ENCODE measurements around the gene COL7A1. TPM values are rescaled to one million over a fixed set of nuclear protein-coding genes. Genes with fewer than 3 reads are reported as not detected.

The COL7A1 gene
- total RNA-seq, 1 experiment from 2014 or later = 0.78 TPM

GRCh38 chr3:48628277-48629017, 33.3 kb upstream of the COL7A1 start:
- Histone ChIP-seq H3K4me3 (ENCODE audit: low read length) (no peak overlapping the region), H3K79me2 (ENCODE audit: low read length) (0 out of 2 replicates have a peak, but pooled peaks cover under 1% of the 10 kb centered on the region), H3K27me3 (ENCODE audit: low read length) (no peaks in the 10 kb centered on the region), H3K4me1 (ENCODE audit: low read length) (no peaks in the 10 kb centered on the region), H3K27ac (ENCODE audit: low read length) (no peak overlapping the region), H3K9me2 (replicated peaks; ENCODE audit: insufficient read depth, low read length) (no peaks in the 10 kb centered on the region), H3K36me3 (ENCODE audit: insufficient read depth, low read length) (no peaks in the 10 kb centered on the region; the same call in 1 of the 2 replicates), H3K9ac (ENCODE audit: low read length) (no peak overlapping the region), H2AFZ (ENCODE audit: low read length) (no peak overlapping the region), H4K20me1 (ENCODE audit: insufficient read depth, low read depth, low read length) (no peaks in the 10 kb centered on the region), H3K9me3 (ENCODE audit: low read length) (no peaks in the 10 kb centered on the region), H3K4me2 (ENCODE audit: low read depth, low read length, poor library complexity, severe bottlenecking) (no peak overlapping the region)
- DNase-seq = no peak

- no peak overlapping the region for H3K27ac ChIP-seq (ENCODE audit: low read length)
- DNase-seq = no peak
- no peak overlapping the region for H3K4me3 ChIP-seq (ENCODE audit: low read length)
- no peaks in the 10 kb centered on the region for H3K79me2 ChIP-seq (ENCODE audit: low read length)
- H3K9me3 ChIP-seq (ENCODE audit: low read length) = no peaks in the 10 kb centered on the region
- H2AFZ ChIP-seq (ENCODE audit: low read length) = no peak overlapping the region
- H3K9me2 ChIP-seq (replicated peaks; ENCODE audit: insufficient read depth, low read length) = no peaks in the 10 kb centered on the region
- H3K27me3 ChIP-seq (ENCODE audit: low read length) = no peaks in the 10 kb centered on the region
- no peak overlapping the region for H3K4me2 ChIP-seq (ENCODE audit: low read depth, low read length, poor library complexity, severe bottlenecking)
- no peak overlapping the region for H3K9ac ChIP-seq (ENCODE audit: low read length)
- no peaks in the 10 kb centered on the region for H3K4me1 ChIP-seq (ENCODE audit: low read length)
- H3K36me3 ChIP-seq (ENCODE audit: insufficient read depth, low read length) = no peaks in the 10 kb centered on the region; the same call in 1 of the 2 replicates
- H4K20me1 ChIP-seq (ENCODE audit: insufficient read depth, low read depth, low read length) = no peaks in the 10 kb centered on the region
Observed at GRCh38 chr3:48625600-48625999, 30.5 kb upstream of the COL7A1 start.

DNA sequence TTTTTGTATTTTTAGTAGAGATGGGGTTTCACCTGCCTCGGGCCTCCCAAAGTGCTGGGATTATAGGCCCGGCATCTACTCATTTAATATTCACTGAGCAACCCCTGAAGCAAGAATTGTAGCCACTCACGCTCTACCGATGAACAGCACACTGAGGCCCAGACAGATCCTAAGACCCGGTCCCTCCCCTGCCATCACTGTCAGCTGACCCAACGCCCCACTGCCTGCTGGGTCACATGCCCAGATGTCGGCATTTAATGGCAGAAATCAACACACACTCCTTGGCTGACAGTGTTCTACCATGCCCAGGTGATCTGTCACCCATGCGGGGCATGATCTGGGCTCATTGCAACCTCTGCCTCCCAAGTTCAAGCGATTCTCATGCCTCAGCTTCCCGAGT, 29.6 kb upstream of the COL7A1 start:
- H3K27ac ChIP-seq (ENCODE audit: low read length) = no peak overlapping the region
- no peaks in the 10 kb centered on the region for H3K27me3 ChIP-seq (ENCODE audit: low read length)
- no peaks in the 10 kb centered on the region for H3K9me3 ChIP-seq (ENCODE audit: low read length)
- no peaks in the 10 kb centered on the region for H4K20me1 ChIP-seq (ENCODE audit: insufficient read depth, low read depth, low read length)
- no peaks in the 10 kb centered on the region for H3K9me2 ChIP-seq (replicated peaks; ENCODE audit: insufficient read depth, low read length)
- H3K4me3 ChIP-seq (ENCODE audit: low read length) = no peak overlapping the region
- H3K4me1 ChIP-seq (ENCODE audit: low read length) = no peaks in the 10 kb centered on the region
- no peak for DNase-seq
- no peak overlapping the region for H3K4me2 ChIP-seq (ENCODE audit: low read depth, low read length, poor library complexity, severe bottlenecking)
- H3K9ac ChIP-seq (ENCODE audit: low read length) = no peak overlapping the region
- no peak overlapping the region for H2AFZ ChIP-seq (ENCODE audit: low read length)
- H3K36me3 ChIP-seq (ENCODE audit: insufficient read depth, low read length) = no peaks in the 10 kb centered on the region; the same call in 1 of the 2 replicates
- H3K79me2 ChIP-seq (ENCODE audit: low read length) = no peaks in the 10 kb centered on the region

GRCh38 chr3:48623851-48624547, 28.9 kb upstream of the COL7A1 start:
- Histone ChIP-seq H3K27ac (ENCODE audit: low read length) (no peak overlapping the region), H3K4me3 (ENCODE audit: low read length) (no peak overlapping the region), H3K36me3 (ENCODE audit: insufficient read depth, low read length) (no peaks in the 10 kb centered on the region; the same call in 1 of the 2 replicates), H3K27me3 (ENCODE audit: low read length) (no peaks in the 10 kb centered on the region), H3K79me2 (ENCODE audit: low read length) (no peaks in the 10 kb centered on the region), H3K9me2 (replicated peaks; ENCODE audit: insufficient read depth, low read length) (no peaks in the 10 kb centered on the region), H3K9me3 (ENCODE audit: low read length) (no peaks in the 10 kb centered on the region; the same call in 1 of the 2 replicates), H2AFZ (ENCODE audit: low read length) (no peak overlapping the region), H3K4me1 (ENCODE audit: low read length) (no peaks in the 10 kb centered on the region), H3K9ac (ENCODE audit: low read length) (no peak overlapping the region), H4K20me1 (ENCODE audit: insufficient read depth, low read depth, low read length) (no peaks in the 10 kb centered on the region), H3K4me2 (ENCODE audit: low read depth, low read length, poor library complexity, severe bottlenecking) (no peak overlapping the region)
- no peak for DNase-seq

DNA sequence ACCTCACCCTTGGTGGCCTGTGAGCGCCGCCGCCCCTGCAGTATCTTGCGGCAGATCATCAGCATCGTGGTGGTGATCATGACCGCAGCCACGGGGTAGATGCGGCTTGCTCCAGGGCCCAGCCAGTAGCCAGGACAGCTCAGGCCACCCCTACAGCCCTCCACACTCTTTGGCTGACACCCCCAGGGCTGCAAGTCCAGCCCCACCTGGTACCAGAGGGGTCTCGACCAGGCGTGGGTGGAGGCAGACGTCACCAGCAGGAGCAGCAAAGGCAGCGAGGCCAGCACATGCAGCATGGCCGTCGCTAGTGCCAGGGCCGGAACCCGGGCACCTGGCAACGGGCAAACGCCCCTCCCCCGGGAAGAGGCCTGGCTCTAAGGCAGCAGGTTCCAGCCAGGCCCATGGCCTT, 26.3 kb upstream of the COL7A1 start, which contains the start of gene TMEM89:
Gene TMEM89, minus strand, starts transcription at position 309 of the 409 bp plus-strand sequence. Its CDS starts 13 bp downstream, at position 296.
- H3K9me2 ChIP-seq (replicated peaks; ENCODE audit: insufficient read depth, low read length) = no peaks in the 10 kb centered on the region
- H3K9me3 ChIP-seq (ENCODE audit: low read length) = peaks cover 15% of the 10 kb centered on the region
- H4K20me1 ChIP-seq (ENCODE audit: insufficient read depth, low read depth, low read length) = no peaks in the 10 kb centered on the region
- H2AFZ ChIP-seq (ENCODE audit: low read length) = no peak within 1 kb of the TSS
- no peak within 1 kb of the TSS for H3K9ac ChIP-seq (ENCODE audit: low read length)
- H3K4me1 ChIP-seq (ENCODE audit: low read length) = no peaks in the 10 kb centered on the region
- no peak within 1 kb of the TSS for H3K4me2 ChIP-seq (ENCODE audit: low read depth, low read length, poor library complexity, severe bottlenecking)
- no peaks in the 10 kb centered on the region for H3K27me3 ChIP-seq (ENCODE audit: low read length)
- H3K4me3 ChIP-seq (ENCODE audit: low read length) = no peak within 1 kb of the TSS
- H3K27ac ChIP-seq (ENCODE audit: low read length) = no peak within 1 kb of the TSS
- DNase-seq = no peak
- no peaks in the 10 kb centered on the region for H3K79me2 ChIP-seq (ENCODE audit: low read length)
- H3K36me3 ChIP-seq (ENCODE audit: insufficient read depth, low read length) = no peaks in the 10 kb centered on the region; the same call in 1 of the 2 replicates

DNA sequence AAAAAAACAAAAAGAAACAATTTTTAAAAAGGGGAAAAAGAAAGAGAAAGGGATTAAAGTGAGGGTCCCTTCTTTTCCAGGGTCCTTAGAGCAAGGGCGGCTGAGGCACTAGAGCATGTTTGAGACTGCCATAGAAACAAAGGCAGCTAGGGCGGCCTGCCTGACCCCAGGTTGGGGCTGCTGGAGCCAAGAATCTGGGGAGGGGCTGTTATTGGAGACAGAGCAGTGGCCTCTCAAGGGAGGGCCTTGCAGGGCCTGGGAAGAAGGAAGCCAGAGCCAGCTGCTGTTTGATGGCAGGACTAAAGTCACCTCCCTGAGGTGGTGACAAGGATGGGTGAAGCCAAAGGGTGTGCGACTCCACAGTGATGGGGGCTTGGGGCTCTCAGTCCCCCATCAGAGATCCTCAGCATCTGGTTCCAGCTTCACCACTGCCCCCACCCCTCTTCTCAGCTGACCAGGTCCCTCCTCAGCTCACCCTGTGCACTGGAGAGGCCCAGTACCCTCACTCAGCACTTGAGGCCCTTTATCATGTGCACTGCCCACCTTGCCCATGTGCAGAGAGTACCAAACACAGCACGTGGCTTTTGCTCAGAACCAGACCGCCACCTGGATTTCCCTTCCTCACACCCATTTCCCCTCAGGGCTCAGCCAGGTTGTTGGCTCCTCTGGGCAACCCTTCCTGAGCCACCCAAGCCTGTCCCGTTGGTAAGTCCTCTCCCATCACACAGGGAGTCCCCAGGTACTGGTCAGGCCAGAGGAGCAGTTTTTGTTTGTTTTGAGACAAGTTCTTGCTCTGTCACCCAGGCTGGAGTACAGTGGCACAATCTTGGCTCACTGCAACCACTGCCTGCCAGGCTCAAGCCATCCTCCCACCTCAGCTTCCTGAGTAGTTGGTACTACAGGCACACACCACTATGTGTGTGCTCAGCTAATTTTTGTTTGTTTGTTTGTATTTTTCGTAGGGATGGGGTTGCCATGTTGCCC, 24.7 kb upstream of the COL7A1 start:
- H3K4me2 ChIP-seq (ENCODE audit: low read depth, low read length, poor library complexity, severe bottlenecking) = no peak overlapping the region

GRCh38 chr3:48617559-48617958, 22.4 kb upstream of the COL7A1 start:
- Histone ChIP-seq H2AFZ (ENCODE audit: low read length) (no peak overlapping the region), H4K20me1 (ENCODE audit: insufficient read depth, low read depth, low read length) (no peaks in the 10 kb centered on the region)
- DNase-seq = no peak

More for the DNA sequence above, 24.7 kb upstream of the COL7A1 start:
- H3K27ac ChIP-seq (ENCODE audit: low read length) = no peak overlapping the region
- H4K20me1 ChIP-seq (ENCODE audit: insufficient read depth, low read depth, low read length) = no peaks in the 10 kb centered on the region
- no peaks in the 10 kb centered on the region for H3K9me2 ChIP-seq (replicated peaks; ENCODE audit: insufficient read depth, low read length)
- no peak overlapping the region for H3K9ac ChIP-seq (ENCODE audit: low read length)
- DNase-seq = no peak
- no peak overlapping the region for H3K4me3 ChIP-seq (ENCODE audit: low read length)
- no peak overlapping the region for H2AFZ ChIP-seq (ENCODE audit: low read length)
- H3K4me1 ChIP-seq (ENCODE audit: low read length) = no peaks in the 10 kb centered on the region
- peaks cover 18% of the 10 kb centered on the region for H3K9me3 ChIP-seq (ENCODE audit: low read length)
- H3K36me3 ChIP-seq (ENCODE audit: insufficient read depth, low read length) = no peaks in the 10 kb centered on the region; the same call in 1 of the 2 replicates
- H3K79me2 ChIP-seq (ENCODE audit: low read length) = no peaks in the 10 kb centered on the region
- no peaks in the 10 kb centered on the region for H3K27me3 ChIP-seq (ENCODE audit: low read length)

More at GRCh38 chr3:48617559-48617958, 22.4 kb upstream of the COL7A1 start:
- Histone ChIP-seq H3K27me3 (ENCODE audit: low read length) (no peaks in the 10 kb centered on the region), H3K4me3 (ENCODE audit: low read length) (no peak overlapping the region), H3K27ac (ENCODE audit: low read length) (no peak overlapping the region), H3K9ac (ENCODE audit: low read length) (no peak overlapping the region), H3K4me2 (ENCODE audit: low read depth, low read length, poor library complexity, severe bottlenecking) (no peak overlapping the region), H3K79me2 (ENCODE audit: low read length) (no peaks in the 10 kb centered on the region), H3K36me3 (ENCODE audit: insufficient read depth, low read length) (no peaks in the 10 kb centered on the region; the same call in 1 of the 2 replicates), H3K9me2 (replicated peaks; ENCODE audit: insufficient read depth, low read length) (no peaks in the 10 kb centered on the region), H3K4me1 (ENCODE audit: low read length) (no peaks in the 10 kb centered on the region), H3K9me3 (ENCODE audit: low read length) (peaks cover 18% of the 10 kb centered on the region)
